T follicular helper cell (primary cell): ENCODE results near the gene CIAO2B.
A peak's percentile ranks its signal among the peaks of the same experiment; 100 is the strongest.

Experiments
- DNase-seq: peaks from one replicate; pipeline ENCODE4 v3.0.0-alpha.2; 2020; ENCODE audit warnings: low read depth

The CIAO2B gene

GRCh38 chr16:66919569-66920298 is 14.5 kb downstream of the CIAO2B start:
- no peak for DNase-seq

GRCh38 chr16:66918803-66919568 is 15.2 kb downstream of the CIAO2B start, which contains the start of gene CDH16:
Gene CDH16, minus strand, starts transcription at chr16:66918885. Its CDS starts 820 bp downstream, at chr16:66918065.
- DNase-seq, result no peak

GRCh38 chr16:66918355-66918754 is 15.8 kb downstream of the CIAO2B start:
- no peak for DNase-seq

- no peak for DNase-seq
Observed at GRCh38 chr16:66917741-66918140, 16.5 kb downstream of the CIAO2B start.

- DNase-seq, result no peak
Observed at GRCh38 chr16:66916518-66916917, 17.7 kb downstream of the CIAO2B start.

- DNase-seq, result no peak
Observed at GRCh38 chr16:66915041-66915440, 19.2 kb downstream of the CIAO2B start.

GRCh38 chr16:66914541-66914940 is 19.7 kb downstream of the CIAO2B start:
- no peak for DNase-seq

- DNase-seq, result no peak
Observed at GRCh38 chr16:66913711-66914110, 20.5 kb downstream of the CIAO2B start.

GRCh38 chr16:66913081-66913480 is 21.1 kb downstream of the CIAO2B start:
- DNase-seq, result no peak

GRCh38 chr16:66911801-66912200 is 22.4 kb downstream of the CIAO2B start:
- DNase-seq, result no peak

- no peak for DNase-seq
Observed at GRCh38 chr16:66911112-66911511, 23.1 kb downstream of the CIAO2B start.

- DNase-seq, result no peak
Observed at GRCh38 chr16:66910175-66910940, 23.8 kb downstream of the CIAO2B start.

GRCh38 chr16:66908762-66909559 is 25.2 kb downstream of the CIAO2B start:
- no peak for DNase-seq

GRCh38 chr16:66908116-66908515 is 26.1 kb downstream of the CIAO2B start:
- no peak for DNase-seq

- no peak for DNase-seq
Observed at GRCh38 chr16:66906916-66907836, 27.0 kb downstream of the CIAO2B start.

- peak; percentile 15 for DNase-seq
Observed at GRCh38 chr16:66905633-66906539, 28.3 kb downstream of the CIAO2B start.

GRCh38 chr16:66904846-66905632 is 29.2 kb downstream of the CIAO2B start:
- DNase-seq, result no peak

GRCh38 chr16:66904428-66904845 is 29.8 kb downstream of the CIAO2B start:
- no peak for DNase-seq
